ENCODE results near the gene BASP1. TPM values are rescaled to one million over a fixed set of nuclear protein-coding genes. Genes with fewer than 3 reads are reported as not detected.

Gene BASP1
- polyA plus RNA-seq, 4 donors: 0.67 to 9.5 (median 6.9) TPM

GRCh38 chr5:17216176-17216973, 1.1 kb upstream of the BASP1 start:
- peak overlapping the region in 1 of 3 donors; percentile 49 for H3K27ac ChIP-seq (ENCODE audit: low read depth in 1 of 3, low read length in 2 of 3)
- DNase-seq (peak; percentile 76 to 84), FAIRE-seq (no peak)

GRCh38 chr5:17216974-17217492, 398 bp upstream of the BASP1 start:
- H3K36me3 ChIP-seq (ENCODE audit: control insufficient read depth in 3 of 3, insufficient read depth in 2 of 3, low read depth in 1 of 3, low read length in 3 of 3): no peaks in the 10 kb centered on the region
- peak overlapping the region in 1 of 3 donors; percentile 49 for H3K27ac ChIP-seq (ENCODE audit: low read depth in 1 of 3, low read length in 2 of 3)
- no peaks in the 10 kb centered on the region for H3K9me3 ChIP-seq (ENCODE audit: control insufficient read depth in 2 of 2, insufficient read depth in 1 of 2, low read depth in 1 of 2, low read length in 1 of 2)
- H3K4me3 ChIP-seq (ENCODE audit: low read depth in 1 of 3, low read length in 3 of 3): peak overlapping the region in 2 of 3 donors; percentile 5 to 34
- WGBS, 3 donors: 1 to 3% (median 2%) methylated on average over 10 to 22 of the region's 22 CpGs
- peaks cover 3 to 42% (median 5%) of the 10 kb centered on the region in 3 donors for H3K27me3 ChIP-seq (ENCODE audit: control insufficient read depth in 3 of 3, insufficient read depth in 3 of 3, low read length in 3 of 3)
- FAIRE-seq (no peak), DNase-seq (no peak)
- H3K4me1 ChIP-seq (ENCODE audit: control insufficient read depth in 3 of 3, insufficient read depth in 2 of 3, low read depth in 1 of 3, low read length in 2 of 3): no peaks in the 10 kb centered on the region

More at GRCh38 chr5:17216176-17216973, 1.1 kb upstream of the BASP1 start:
- Histone ChIP-seq H3K4me1 (ENCODE audit: control insufficient read depth in 3 of 3, insufficient read depth in 2 of 3, low read depth in 1 of 3, low read length in 2 of 3) (no peaks in the 10 kb centered on the region), H3K4me3 (ENCODE audit: low read depth in 1 of 3, low read length in 3 of 3) (peak overlapping the region; percentile 3 to 34 (median 5)), H3K27me3 (ENCODE audit: control insufficient read depth in 3 of 3, insufficient read depth in 3 of 3, low read length in 3 of 3) (peaks cover 3 to 46% (median 5%) of the 10 kb centered on the region in 3 donors), H3K36me3 (ENCODE audit: control insufficient read depth in 3 of 3, insufficient read depth in 2 of 3, low read depth in 1 of 3, low read length in 3 of 3) (no peaks in the 10 kb centered on the region), H3K9me3 (ENCODE audit: control insufficient read depth in 2 of 2, insufficient read depth in 1 of 2, low read depth in 1 of 2, low read length in 1 of 2) (no peaks in the 10 kb centered on the region)
- WGBS, 3 donors: 2 to 5% (median 4%) methylated on average over 59 of the region's 59 CpGs

GRCh38 chr5:17218353-17219005, 1.0 kb downstream of the BASP1 start:
- DNase-seq (peak in 1 of 2 donors; percentile 31), FAIRE-seq (no peak)
- Histone ChIP-seq H3K4me3 (ENCODE audit: low read depth in 1 of 3, low read length in 3 of 3) (peak overlapping the region; percentile 43 to 63 (median 44)), H3K4me1 (ENCODE audit: control insufficient read depth in 3 of 3, insufficient read depth in 2 of 3, low read depth in 1 of 3, low read length in 2 of 3) (no peaks in the 10 kb centered on the region), H3K27me3 (ENCODE audit: control insufficient read depth in 3 of 3, insufficient read depth in 3 of 3, low read length in 3 of 3) (peaks cover 3 to 40% (median 5%) of the 10 kb centered on the region in 3 donors), H3K36me3 (ENCODE audit: control insufficient read depth in 3 of 3, insufficient read depth in 2 of 3, low read depth in 1 of 3, low read length in 3 of 3) (no peaks in the 10 kb centered on the region), H3K27ac (ENCODE audit: low read depth in 1 of 3, low read length in 2 of 3) (peak overlapping the region in 2 of 3 donors; percentile 52 to 68), H3K9me3 (ENCODE audit: control insufficient read depth in 2 of 2, insufficient read depth in 1 of 2, low read depth in 1 of 2, low read length in 1 of 2) (no peaks in the 10 kb centered on the region)
- 1 to 3% (median 3%) methylated on average over 45 of the region's 45 CpGs for WGBS, 3 donors

GRCh38 chr5:17219006-17219422, 1.6 kb downstream of the BASP1 start:
- DNase-seq: peak in 1 of 2 donors; percentile 9
- no peak for FAIRE-seq
- Histone ChIP-seq H3K27me3 (ENCODE audit: control insufficient read depth in 3 of 3, insufficient read depth in 3 of 3, low read length in 3 of 3) (peaks cover 3 to 40% (median 5%) of the 10 kb centered on the region in 3 donors), H3K36me3 (ENCODE audit: control insufficient read depth in 3 of 3, insufficient read depth in 2 of 3, low read depth in 1 of 3, low read length in 3 of 3) (no peaks in the 10 kb centered on the region), H3K4me1 (ENCODE audit: control insufficient read depth in 3 of 3, insufficient read depth in 2 of 3, low read depth in 1 of 3, low read length in 2 of 3) (no peaks in the 10 kb centered on the region), H3K4me3 (ENCODE audit: low read depth in 1 of 3, low read length in 3 of 3) (peak overlapping the region in 2 of 3 donors; percentile 43 to 63), H3K27ac (ENCODE audit: low read depth in 1 of 3, low read length in 2 of 3) (peak overlapping the region in 2 of 3 donors; percentile 12 to 37), H3K9me3 (ENCODE audit: control insufficient read depth in 2 of 2, insufficient read depth in 1 of 2, low read depth in 1 of 2, low read length in 1 of 2) (no peaks in the 10 kb centered on the region)
- WGBS, 3 donors: 10 to 13% (median 12%) methylated on average over 20 of the region's 20 CpGs

- Histone ChIP-seq H3K4me3 (ENCODE audit: low read depth in 1 of 3, low read length in 3 of 3) (peak overlapping the region in 2 of 3 donors; percentile 26 to 63), H3K9me3 (ENCODE audit: control insufficient read depth in 2 of 2, insufficient read depth in 1 of 2, low read depth in 1 of 2, low read length in 1 of 2) (no peaks in the 10 kb centered on the region), H3K36me3 (ENCODE audit: control insufficient read depth in 3 of 3, insufficient read depth in 2 of 3, low read depth in 1 of 3, low read length in 3 of 3) (no peaks in the 10 kb centered on the region), H3K4me1 (ENCODE audit: control insufficient read depth in 3 of 3, insufficient read depth in 2 of 3, low read depth in 1 of 3, low read length in 2 of 3) (no peaks in the 10 kb centered on the region), H3K27ac (ENCODE audit: low read depth in 1 of 3, low read length in 2 of 3) (peak overlapping the region in 1 of 3 donors; percentile 37), H3K27me3 (ENCODE audit: control insufficient read depth in 3 of 3, insufficient read depth in 3 of 3, low read length in 3 of 3) (peaks cover 3 to 40% (median 5%) of the 10 kb centered on the region in 3 donors)
- FAIRE-seq (no peak), DNase-seq (no peak)
- WGBS, 3 donors: 76 to 80% (median 78%) methylated on average over 12 of the region's 12 CpGs
These were observed 2.0 kb downstream of the BASP1 start for GRCh38 chr5:17219469-17219868.

- Histone ChIP-seq H3K4me3 (ENCODE audit: low read depth in 1 of 3, low read length in 3 of 3) (no peak overlapping the region), H3K36me3 (ENCODE audit: control insufficient read depth in 3 of 3, insufficient read depth in 2 of 3, low read depth in 1 of 3, low read length in 3 of 3) (no peaks in the 10 kb centered on the region), H3K27ac (ENCODE audit: low read depth in 1 of 3, low read length in 2 of 3) (no peak overlapping the region), H3K4me1 (ENCODE audit: control insufficient read depth in 3 of 3, insufficient read depth in 2 of 3, low read depth in 1 of 3, low read length in 2 of 3) (no peaks in the 10 kb centered on the region), H3K27me3 (ENCODE audit: control insufficient read depth in 3 of 3, insufficient read depth in 3 of 3, low read length in 3 of 3) (peaks cover 3 to 40% (median 5%) of the 10 kb centered on the region in 3 donors), H3K9me3 (ENCODE audit: control insufficient read depth in 2 of 2, insufficient read depth in 1 of 2, low read depth in 1 of 2, low read length in 1 of 2) (no peaks in the 10 kb centered on the region)
- WGBS, 3 donors: 87 to 91% (median 89%) methylated on average over 6 of the region's 6 CpGs
- DNase-seq (no peak), FAIRE-seq (no peak)
These were observed 2.6 kb downstream of the BASP1 start for GRCh38 chr5:17219992-17220391.

GRCh38 chr5:17220469-17220868, 3.0 kb downstream of the BASP1 start:
- peaks cover 3 to 38% (median 5%) of the 10 kb centered on the region in 3 donors for H3K27me3 ChIP-seq (ENCODE audit: control insufficient read depth in 3 of 3, insufficient read depth in 3 of 3, low read length in 3 of 3)
- H3K9me3 ChIP-seq (ENCODE audit: control insufficient read depth in 2 of 2, insufficient read depth in 1 of 2, low read depth in 1 of 2, low read length in 1 of 2): no peaks in the 10 kb centered on the region
- FAIRE-seq: no peak
- H3K4me3 ChIP-seq (ENCODE audit: low read depth in 1 of 3, low read length in 3 of 3): no peak overlapping the region
- H3K36me3 ChIP-seq (ENCODE audit: control insufficient read depth in 3 of 3, insufficient read depth in 2 of 3, low read depth in 1 of 3, low read length in 3 of 3): no peaks in the 10 kb centered on the region
- DNase-seq: no peak
- no peak overlapping the region for H3K27ac ChIP-seq (ENCODE audit: low read depth in 1 of 3, low read length in 2 of 3)
- 70 to 88% (median 74%) methylated on average over 4 of the region's 4 CpGs for WGBS, 3 donors
- H3K4me1 ChIP-seq (ENCODE audit: control insufficient read depth in 3 of 3, insufficient read depth in 2 of 3, low read depth in 1 of 3, low read length in 2 of 3): no peaks in the 10 kb centered on the region

- no peak overlapping the region for H3K27ac ChIP-seq (ENCODE audit: low read depth in 1 of 3, low read length in 2 of 3)
- WGBS, 3 donors: 59 to 72% (median 67%) methylated on average over 4 of the region's 4 CpGs
These were observed 4.6 kb downstream of the BASP1 start for GRCh38 chr5:17221843-17222636.

More at GRCh38 chr5:17221843-17222636, 4.6 kb downstream of the BASP1 start:
- H3K27me3 ChIP-seq (ENCODE audit: control insufficient read depth in 3 of 3, insufficient read depth in 3 of 3, low read length in 3 of 3): peaks cover 0 to 26% (median 3%) of the 10 kb centered on the region in 3 donors
- no peaks in the 10 kb centered on the region for H3K9me3 ChIP-seq (ENCODE audit: control insufficient read depth in 2 of 2, insufficient read depth in 1 of 2, low read depth in 1 of 2, low read length in 1 of 2)
- DNase-seq: no peak
- no peak for FAIRE-seq
- H3K4me3 ChIP-seq (ENCODE audit: low read depth in 1 of 3, low read length in 3 of 3): no peak overlapping the region
- no peaks in the 10 kb centered on the region for H3K36me3 ChIP-seq (ENCODE audit: control insufficient read depth in 3 of 3, insufficient read depth in 2 of 3, low read depth in 1 of 3, low read length in 3 of 3)
- H3K4me1 ChIP-seq (ENCODE audit: control insufficient read depth in 3 of 3, insufficient read depth in 2 of 3, low read depth in 1 of 3, low read length in 2 of 3): no peaks in the 10 kb centered on the region

Measured in small intestine (tissue), 7 donors.